ENCODE results near the gene SPON2. TPM values are rescaled to one million over a fixed set of nuclear protein-coding genes. Genes with fewer than 3 reads are reported as not detected.

The SPON2 gene
- total RNA-seq, 6 experiments from 2014 or later, result 12.0 to 53.5 (median 48.2) TPM

GRCh38 chr4:1194010-1194900 lies 21.9 kb upstream of the SPON2 start:
- Mint-ChIP-seq H3K27ac (no peak overlapping the region), H3K36me3 (ENCODE audit: low read depth) (no peaks in the 10 kb centered on the region; the same call in 1 of the 2 replicates), H3K27me3 (ENCODE audit: insufficient read depth) (peaks cover 1% of the 10 kb centered on the region; the same call in 1 of the 2 replicates), H3K4me1 (ENCODE audit: low read depth) (peaks cover 50% of the 10 kb centered on the region), H3K9me3 (no peaks in the 10 kb centered on the region), H3K4me3 (no peak overlapping the region)
- no peak for TF ChIP-seq CTCF (IDR thresholded peaks at IDR 0.05)
- DNase-seq, result no peak

GRCh38 chr4:1193206-1194009 lies 21.0 kb upstream of the SPON2 start:
- Mint-ChIP-seq H3K4me3 (no peak overlapping the region), H3K36me3 (ENCODE audit: low read depth) (no peaks in the 10 kb centered on the region; the same call in 1 of the 2 replicates), H3K27ac (peak overlapping the region; percentile 95), H3K9me3 (no peaks in the 10 kb centered on the region), H3K4me1 (ENCODE audit: low read depth) (peaks cover 52% of the 10 kb centered on the region), H3K27me3 (ENCODE audit: insufficient read depth) (peaks cover 1% of the 10 kb centered on the region; the same call in 1 of the 2 replicates)
- TF ChIP-seq CTCF (IDR thresholded peaks at IDR 0.05), result no peak
- DNase-seq, result no peak

GRCh38 chr4:1192493-1193205 lies 20.3 kb upstream of the SPON2 start:
- no peak for TF ChIP-seq CTCF (IDR thresholded peaks at IDR 0.05)
- peak overlapping the region; percentile 95 for H3K27ac Mint-ChIP-seq

GRCh38 chr4:1192091-1192492 lies 19.7 kb upstream of the SPON2 start:
- peaks cover 1% of the 10 kb centered on the region; the same call in 1 of the 2 replicates for H3K27me3 Mint-ChIP-seq (ENCODE audit: insufficient read depth)
- H3K4me3 Mint-ChIP-seq, result peak overlapping the region; percentile 61
- peak; percentile 94 for DNase-seq
- no peaks in the 10 kb centered on the region; the same call in 1 of the 2 replicates for H3K36me3 Mint-ChIP-seq (ENCODE audit: low read depth)
- H3K27ac Mint-ChIP-seq, result peak overlapping the region; percentile 95
- no peaks in the 10 kb centered on the region for H3K9me3 Mint-ChIP-seq
- H3K4me1 Mint-ChIP-seq (ENCODE audit: low read depth), result peaks cover 45% of the 10 kb centered on the region
- no peak for TF ChIP-seq CTCF (IDR thresholded peaks at IDR 0.05)

More at GRCh38 chr4:1192493-1193205, 20.3 kb upstream of the SPON2 start:
- peak overlapping the region; percentile 61 for H3K4me3 Mint-ChIP-seq
- H3K27me3 Mint-ChIP-seq (ENCODE audit: insufficient read depth), result peaks cover 1% of the 10 kb centered on the region; the same call in 1 of the 2 replicates
- H3K4me1 Mint-ChIP-seq (ENCODE audit: low read depth), result peaks cover 45% of the 10 kb centered on the region
- H3K36me3 Mint-ChIP-seq (ENCODE audit: low read depth), result no peaks in the 10 kb centered on the region; the same call in 1 of the 2 replicates
- DNase-seq, result no peak
- H3K9me3 Mint-ChIP-seq, result no peaks in the 10 kb centered on the region

GRCh38 chr4:1191621-1192020 lies 19.2 kb upstream of the SPON2 start:
- Mint-ChIP-seq H3K4me1 (ENCODE audit: low read depth) (peaks cover 49% of the 10 kb centered on the region), H3K9me3 (no peaks in the 10 kb centered on the region), H3K4me3 (no peak overlapping the region), H3K27me3 (ENCODE audit: insufficient read depth) (peaks cover 1% of the 10 kb centered on the region; the same call in 1 of the 2 replicates), H3K36me3 (ENCODE audit: low read depth) (no peaks in the 10 kb centered on the region; the same call in 1 of the 2 replicates), H3K27ac (peak overlapping the region; percentile 95)
- no peak for DNase-seq
- no peak for TF ChIP-seq CTCF (IDR thresholded peaks at IDR 0.05)

Data from HFFc6 (cell line).